GM12878 (cell line): ENCODE measurements around the gene RASAL3. TPM values are rescaled to one million over a fixed set of nuclear protein-coding genes. Genes with fewer than 3 reads are reported as not detected.

Experiments used
- ATAC-seq: fragments of 200-7000 bp; cut with Tn5 transposase; 3 replicates; pipeline ENCODE4 v1.9.1; 2020; ENCODE audit warnings: mild to moderate bottlenecking, moderate library complexity
- BruUV-seq: library from RNA; stranded (reverse); fragments of 400-500 nt; replicated peaks from 2 replicates; lab custom pipeline; 2021; lab: Mats Ljungman, UMichigan
- CTCF ChIA-PET: fragments of 300-600 bp; sonication (Branson Sonifier 250); formaldehyde crosslinking; extraction: SDS; loops from one replicate; lab custom pipeline; 2021; ENCODE audit warnings: inconsistent platforms; lab: Yijun Ruan, JAX
- POLR2A ChIA-PET: fragments of 350-600 bp; formaldehyde crosslinking; extraction: SDS; loops from one replicate; lab custom pipeline; 2021; ENCODE audit warnings: inconsistent platforms; lab: Charles Lee
- RAD21 ChIA-PET: fragments of 300-600 bp; sonication (Branson Sonifier 250); formaldehyde crosslinking; loops from one replicate; lab custom pipeline; 2023; ENCODE audit warnings: antibody characterized with exemption; ENCODE audit not compliant: unreplicated experiment; lab: Charles Lee
- SMC1A ChIA-PET: fragments of 300-600 bp; sonication (Branson Sonifier 250); formaldehyde crosslinking; loops from one replicate; lab custom pipeline; 2023; ENCODE audit not compliant: unreplicated experiment, uncharacterized antibody; lab: Charles Lee
- DNase-seq: peaks from one replicate; pipeline ENCODE4 v3.0.0-alpha.2; 2011; ENCODE audit warnings: low read depth, low spot score
- FAIRE-seq: peaks from 3 replicates; lab custom pipeline; 2011; peaks lifted over from hg19 to GRCh38; lab: Jason Lieb, UNC
- H2AFZ ChIP-seq: 2 replicates; pipeline ENCODE4 v1.6.0; 2011; ENCODE audit warnings: low read depth, low read length, control low read depth; ENCODE audit not compliant: control insufficient read depth
- H3K27ac ChIP-seq: 2 replicates; pipeline ENCODE4 v1.5.1; 2011; ENCODE audit warnings: control low read depth; ENCODE audit not compliant: control insufficient read depth, insufficient read depth
- H3K27me3 ChIP-seq, 2 experiments: replicated peaks in 1 of 2; 2 replicates each; pipeline versions ENCODE4 v1.6.0 to v1.6.1; 2011; ENCODE audit warnings: low read length in 1 of 2; ENCODE audit not compliant: control insufficient read depth in 2 of 2, insufficient read depth in 2 of 2
- H3K36me3 ChIP-seq, 2 experiments: 2 replicates each; pipeline ENCODE4 v1.5.1; 2011; ENCODE audit warnings: low read length in 1 of 2; ENCODE audit not compliant: control insufficient read depth in 2 of 2, insufficient read depth in 2 of 2
- H3K4me1 ChIP-seq: 2 replicates; pipeline ENCODE4 v1.6.1; 2011; ENCODE audit warnings: mild to moderate bottlenecking, low read length, moderate library complexity, mixed read lengths; ENCODE audit not compliant: control insufficient read depth, insufficient read depth
- H3K4me2 ChIP-seq: 2 replicates; pipeline ENCODE4 v1.6.0; 2011; ENCODE audit warnings: control low read depth; ENCODE audit not compliant: control insufficient read depth, insufficient read depth
- H3K4me3 ChIP-seq: fragments of 200-600 bp; sonication (generic); 2 replicates; pipeline ENCODE4 v1.5.1; 2016
- H3K79me2 ChIP-seq: 2 replicates; pipeline ENCODE4 v1.6.0; 2011; ENCODE audit warnings: low read length; ENCODE audit not compliant: control insufficient read depth, insufficient read depth
- H3K9ac ChIP-seq: 2 replicates; pipeline ENCODE4 v1.8.0; 2011; ENCODE audit warnings: low read length, control low read depth, mixed read lengths; ENCODE audit not compliant: control insufficient read depth, insufficient read depth
- H3K9me3 ChIP-seq: replicated peaks from 3 replicates; pipeline ENCODE4 v1.5.1; 2011; ENCODE audit warnings: mild to moderate bottlenecking, low read length; ENCODE audit not compliant: control insufficient read depth, insufficient read depth
- H4K20me1 ChIP-seq: 2 replicates; pipeline ENCODE4 v1.6.0; 2011; ENCODE audit not compliant: control insufficient read depth, insufficient read depth
- CHD1 ChIP-seq: IDR thresholded peaks from 2 replicates; pipeline ENCODE4 v1.6.1; 2012; ENCODE audit warnings: low read depth, low read length, improper control_type of control experiment
- CHD2 ChIP-seq: IDR thresholded peaks from 2 replicates; pipeline ENCODE4 v1.6.1; 2011; ENCODE audit warnings: low read depth, low read length, improper control_type of control experiment, borderline replicate concordance
- ETV6 ChIP-seq, 2 experiments: fragments of 450-650 bp in 1 of 2; IDR thresholded peaks in 1 of 2; conservative IDR thresholded peaks in 1 of 2; 2 replicates each; pipeline ENCODE4 v1.6.1; 2014; ENCODE audit warnings: antibody characterized with exemption in 1 of 2, borderline replicate concordance in 1 of 2, low read depth in 1 of 2, mild to moderate bottlenecking in 1 of 2, moderate library complexity in 1 of 2
- FOS ChIP-seq: IDR thresholded peaks from 3 replicates; pipeline ENCODE4 v1.6.1; 2011; ENCODE audit warnings: borderline replicate concordance; ENCODE audit not compliant: insufficient read length; ENCODE audit errors: extremely low read depth
- MXI1 ChIP-seq: fragments of 150-350 bp; IDR thresholded peaks from 2 replicates; pipeline ENCODE4 v1.6.1; 2011; ENCODE audit warnings: low read depth, mild to moderate bottlenecking, inconsistent platforms, low read length, improper control_type of control experiment
- PBX3 ChIP-seq: IDR thresholded peaks from 2 replicates; pipeline ENCODE4 v1.6.1; 2011; ENCODE audit warnings: mild to moderate bottlenecking, low read depth, low read length, moderate library complexity; ENCODE audit not compliant: insufficient replicate concordance
- SKIL ChIP-seq: fragments of 450-650 bp; IDR thresholded peaks from 2 replicates; pipeline ENCODE4 v1.6.1; 2017; ENCODE audit warnings: mild to moderate bottlenecking, low read depth, inconsistent platforms; ENCODE audit not compliant: poor library complexity, severe bottlenecking
- SMAD1 ChIP-seq: fragments of 450-650 bp; IDR thresholded peaks from 2 replicates; pipeline ENCODE4 v1.6.1; 2018; ENCODE audit warnings: mild to moderate bottlenecking, low read depth; ENCODE audit not compliant: partially characterized antibody
- SMARCA5 ChIP-seq: fragments of 450-650 bp; IDR thresholded peaks from 2 replicates; pipeline ENCODE4 v1.6.1; 2017; ENCODE audit warnings: mild to moderate bottlenecking
- SREBF2 ChIP-seq: IDR thresholded peaks from 2 replicates; pipeline ENCODE4 v1.6.1; 2012; ENCODE audit warnings: mild to moderate bottlenecking, low read length
- TCF7 ChIP-seq: IDR thresholded peaks from 2 replicates; pipeline ENCODE4 v1.6.1; 2014; ENCODE audit warnings: antibody characterized with exemption, borderline replicate concordance
- ZNF622 ChIP-seq: fragments of 450-650 bp; IDR thresholded peaks from 2 replicates; pipeline ENCODE4 v1.6.1; 2017; ENCODE audit warnings: mild to moderate bottlenecking, inconsistent platforms
- WGBS: methylation state at CpG from one replicate; pipeline ENCODE4 v1.1.6; 2016; ENCODE audit warnings: low lambda C conversion rate; ENCODE audit not compliant: insufficient replicate concordance, insufficient coverage; ENCODE audit errors: missing lambda C conversion rate; 5-methylcytosine and 5-hydroxymethylcytosine counted together
- in situ Hi-C: fragments of 300-500 bp; cut with MboI; formaldehyde crosslinking; loops from 9 replicates; pipeline ENCODE4 v1.14.3; 2018; ENCODE audit warnings: mixed read lengths
- intact Hi-C: fragments of 100-400 bp; cut with micrococcal nuclease; formaldehyde crosslinking; loops from one replicate; pipeline ENCODE4 v1.14.2; 2022; ENCODE audit not compliant: unreplicated experiment
- polyA plus RNA-seq, 11 experiments: library from polyadenylated mRNA; depleted of rRNA in 4 of 11; unstranded in 6 of 11; stranded (reverse) in 5 of 11; fragments of >200 nt; fragmentation: Nextera tagmentation in 4 of 11; fragmentation: Illumina TruSeq in 1 of 11; extraction: Ambion mirVana in 4 of 11; extraction: Trizol in 1 of 11; gene quantifications; 1 replicate in 1 of 11; 2 replicates in 10 of 11; pipeline versions ENCODE4 v1.2.1 to v1.2.3, GENCODE V29; 2011 to 2016; ENCODE audit warnings: inconsistent platforms in 2 of 11, missing spikeins in 2 of 11, low read depth in 1 of 11
- total RNA-seq, 4 experiments: library from RNA; depleted of rRNA in 3 of 4; stranded (reverse); fragments of >200 nt in 3 of 4; fragmentation: Illumina TruSeq in 1 of 4; extraction: Trizol in 1 of 4; gene quantifications; 2 replicates each; pipeline versions ENCODE4 v1.2.1 to v1.2.3, GENCODE V29; 2013 to 2021

RASAL3 gene
- total and polyA plus RNA-seq, 10 of the 15 experiments (the other 5 are each of a cell fraction or from before 2014, with no cell fraction given), result 1.7 to 81.3 (median 23.2) TPM

- no peak for TF ChIP-seq FOS
- no peak for TF ChIP-seq ZNF622
- no peak for TF ChIP-seq SKIL
- no peak for TF ChIP-seq SREBF2
- no peak for TF ChIP-seq ETV6 (conservative IDR thresholded peaks at IDR 0.05 in 1 of 2, IDR thresholded peaks at IDR 0.05 in 1 of 2; ENCODE audit: borderline replicate concordance in 1 of 2, low read depth in 1 of 2)
Observed at GRCh38 chr19:15437355-15438123, 26.8 kb downstream of the RASAL3 start (continued).

GRCh38 chr19:15436826-15437110 is 27.6 kb downstream of the RASAL3 start:
- in situ Hi-C loops, result no loop called here
- no peak overlapping the region for H3K4me2 ChIP-seq
- no peak overlapping the region for H3K9ac ChIP-seq
- no peak for FAIRE-seq
- no peak overlapping the region for H3K4me3 ChIP-seq
- H3K36me3 ChIP-seq, result no peaks in the 10 kb centered on the region
- intact Hi-C loops, result no loop called here
- H3K79me2 ChIP-seq, result peaks cover 9% of the 10 kb centered on the region
- H3K27ac ChIP-seq, result no peak overlapping the region
- H4K20me1 ChIP-seq, result no peaks in the 10 kb centered on the region; the same call in 1 of the 2 replicates
- no peaks in the 10 kb centered on the region for H3K27me3 ChIP-seq
- DNase-seq, result no peak
- H3K9me3 ChIP-seq, result no peaks in the 10 kb centered on the region
- SMC1A ChIA-PET, result interaction anchor here (2.2 kb wide), 1 partner anchor 17 kb away, joined by 5 read pairs; the partner anchor contains the start of gene AKAP8L
- H3K4me1 ChIP-seq, result no peaks in the 10 kb centered on the region; the same call in 1 of the 2 replicates
- POLR2A ChIA-PET, result no interaction called here
- RAD21 ChIA-PET, result interaction anchor here (1.1 to 1.2 kb wide), 2 partner anchors 18 to 103 kb away, joined by 3 read pairs; partner anchors contain the start of gene AKAP8L
- CTCF ChIA-PET, result interaction anchor here (1.4 kb wide), 1 partner anchor 17 kb away, joined by 4 read pairs; no protein-coding TSS in a partner anchor
- no TSS peak for BruUV-seq
- TF ChIP-seq CHD2 (no peak), PBX3 (no peak), MXI1 (no peak), SMARCA5 (no peak), TCF7 (no peak), SMAD1 (no peak), CHD1 (no peak)
- no peak overlapping the region for H2AFZ ChIP-seq
- no peak for ATAC-seq
- WGBS, result 78% methylated on average over 15 of the region's 15 CpGs
